ENCODE data around the gene UST. TPM values are rescaled to one million over a fixed set of nuclear protein-coding genes. Genes with fewer than 3 reads are reported as not detected.

The UST gene
- total RNA-seq, 1 donor from 2014 or later = 33.3 TPM

DNA sequence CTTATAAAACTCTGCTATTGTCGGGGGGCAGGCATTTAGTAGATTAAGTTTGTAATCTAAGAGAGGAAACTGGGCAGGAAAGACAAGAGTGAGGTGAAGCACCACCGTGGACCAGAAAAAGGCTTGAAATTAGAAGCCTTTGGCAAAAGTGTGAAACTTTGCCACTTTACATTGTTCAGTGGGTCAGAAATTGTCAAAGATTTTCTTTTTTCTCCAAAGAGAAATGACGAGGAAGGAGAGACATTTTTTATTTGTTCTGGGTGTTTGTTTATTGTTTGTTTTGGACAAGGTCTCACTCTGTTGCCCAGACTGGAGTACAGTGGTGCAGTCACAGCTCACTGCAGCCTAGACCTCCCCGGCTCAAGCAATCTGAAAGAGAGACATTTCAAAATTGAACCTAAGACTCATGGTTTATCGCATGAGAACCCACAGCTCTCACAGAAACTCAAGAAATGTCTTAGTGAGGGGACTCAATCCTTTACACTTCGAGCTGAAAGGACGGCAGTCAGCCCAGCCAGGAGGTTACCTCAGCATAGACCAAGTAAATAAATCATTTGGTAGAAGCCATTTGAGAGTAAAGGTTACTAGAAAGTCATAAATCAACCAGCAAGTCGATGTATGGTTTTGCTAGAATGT is 307.8 kb downstream of the UST start:
- Mint-ChIP-seq H3K27me3 (ENCODE audit: insufficient read depth, low read depth) (no peaks in the 10 kb centered on the region), H3K4me1 (peaks cover 15% of the 10 kb centered on the region), H3K36me3 (peaks cover 15% of the 10 kb centered on the region), H3K4me3 (no peak overlapping the region), H3K9me3 (no peaks in the 10 kb centered on the region), H3K27ac (no peak overlapping the region)
- no peaks in the 10 kb centered on the region for H3K27me3 ChIP-seq
- H4K20me1 ChIP-seq (ENCODE audit: low read depth) = no peaks in the 10 kb centered on the region
- no peak for DNase-seq (ENCODE audit: low spot score)
- H3K4me3 ChIP-seq = no peak overlapping the region
- no peak overlapping the region for H3K4me2 ChIP-seq
- peaks cover 7% of the 10 kb centered on the region for H3K4me1 ChIP-seq
- no peak for TF ChIP-seq CTCF (IDR thresholded peaks at IDR 0.05)
- TF ChIP-seq EZH2 (IDR thresholded peaks at IDR 0.05) = no peak
- no peak for TF ChIP-seq EZH2phosphoT487 (IDR thresholded peaks at IDR 0.05)
- no peak overlapping the region for H3K9ac ChIP-seq
- no peaks in the 10 kb centered on the region for H3K79me2 ChIP-seq (ENCODE audit: low read depth)
- H3K27ac ChIP-seq = no peak overlapping the region
- H2AFZ ChIP-seq (replicated peaks) = no peak overlapping the region
- H3K9me3 ChIP-seq (ENCODE audit: low read depth) = no peaks in the 10 kb centered on the region
- H3F3A ChIP-seq (ENCODE audit: low read depth) = no peaks in the 10 kb centered on the region
- H3K36me3 ChIP-seq = no peaks in the 10 kb centered on the region

GRCh38 chr6:149055195-149055899 is 308.5 kb downstream of the UST start:
- H3K27ac ChIP-seq = no peak overlapping the region
- H3K79me2 ChIP-seq (ENCODE audit: low read depth) = no peaks in the 10 kb centered on the region
- H3K27me3 Mint-ChIP-seq (ENCODE audit: insufficient read depth, low read depth) = no peaks in the 10 kb centered on the region
- H2AFZ ChIP-seq (replicated peaks) = no peak overlapping the region
- peaks cover 18% of the 10 kb centered on the region for H3K4me1 Mint-ChIP-seq
- H3K9ac ChIP-seq = no peak overlapping the region
- H3K9me3 ChIP-seq (ENCODE audit: low read depth) = no peaks in the 10 kb centered on the region
- no peaks in the 10 kb centered on the region for H4K20me1 ChIP-seq (ENCODE audit: low read depth)
- H3K9me3 Mint-ChIP-seq = no peaks in the 10 kb centered on the region
- peaks cover 15% of the 10 kb centered on the region for H3K36me3 Mint-ChIP-seq
- TF ChIP-seq CTCF (IDR thresholded peaks at IDR 0.05) = no peak
- TF ChIP-seq EZH2 (IDR thresholded peaks at IDR 0.05) = no peak
- DNase-seq (ENCODE audit: low spot score) = no peak
- H3K36me3 ChIP-seq = no peaks in the 10 kb centered on the region
- no peak overlapping the region for H3K27ac Mint-ChIP-seq
- H3K27me3 ChIP-seq = no peaks in the 10 kb centered on the region
- no peak overlapping the region for H3K4me2 ChIP-seq
- peaks cover 7% of the 10 kb centered on the region for H3K4me1 ChIP-seq
- H3K4me3 ChIP-seq = no peak overlapping the region
- H3F3A ChIP-seq (ENCODE audit: low read depth) = no peaks in the 10 kb centered on the region
- H3K4me3 Mint-ChIP-seq = no peak overlapping the region

- Histone ChIP-seq H3K27ac (no peak overlapping the region), H2AFZ (replicated peaks) (no peak overlapping the region), H3K9ac (no peak overlapping the region), H3K4me1 (no peaks in the 10 kb centered on the region), H3K36me3 (no peaks in the 10 kb centered on the region), H4K20me1 (ENCODE audit: low read depth) (no peaks in the 10 kb centered on the region), H3K4me2 (no peak overlapping the region), H3K79me2 (ENCODE audit: low read depth) (no peaks in the 10 kb centered on the region), H3K9me3 (ENCODE audit: low read depth) (no peaks in the 10 kb centered on the region), H3F3A (ENCODE audit: low read depth) (no peaks in the 10 kb centered on the region), H3K4me3 (no peak overlapping the region), H3K27me3 (no peaks in the 10 kb centered on the region)
- H3K9me3 Mint-ChIP-seq = no peaks in the 10 kb centered on the region
- H3K4me3 Mint-ChIP-seq = no peak overlapping the region
- TF ChIP-seq CTCF (IDR thresholded peaks at IDR 0.05) (no peak), EZH2phosphoT487 (IDR thresholded peaks at IDR 0.05) (no peak), EZH2 (IDR thresholded peaks at IDR 0.05) (no peak)
- H3K27ac Mint-ChIP-seq = no peak overlapping the region
- no peak for DNase-seq (ENCODE audit: low spot score)
- peaks cover 10% of the 10 kb centered on the region for H3K4me1 Mint-ChIP-seq
- H3K36me3 Mint-ChIP-seq = peaks cover 8% of the 10 kb centered on the region
- H3K27me3 Mint-ChIP-seq (ENCODE audit: insufficient read depth, low read depth) = no peaks in the 10 kb centered on the region
These were observed 310.1 kb downstream of the UST start for GRCh38 chr6:149056777-149057463.
